Measurements from ENCODE around the gene CCDC17. TPM values are rescaled to one million over a fixed set of nuclear protein-coding genes. Genes with fewer than 3 reads are reported as not detected.

CCDC17 gene
- total and polyA plus RNA-seq, 2 donors (not counting 3 experiments of a cell fraction or from before 2014, with no cell fraction given) = 1.3 to 3.5 TPM

DNA sequence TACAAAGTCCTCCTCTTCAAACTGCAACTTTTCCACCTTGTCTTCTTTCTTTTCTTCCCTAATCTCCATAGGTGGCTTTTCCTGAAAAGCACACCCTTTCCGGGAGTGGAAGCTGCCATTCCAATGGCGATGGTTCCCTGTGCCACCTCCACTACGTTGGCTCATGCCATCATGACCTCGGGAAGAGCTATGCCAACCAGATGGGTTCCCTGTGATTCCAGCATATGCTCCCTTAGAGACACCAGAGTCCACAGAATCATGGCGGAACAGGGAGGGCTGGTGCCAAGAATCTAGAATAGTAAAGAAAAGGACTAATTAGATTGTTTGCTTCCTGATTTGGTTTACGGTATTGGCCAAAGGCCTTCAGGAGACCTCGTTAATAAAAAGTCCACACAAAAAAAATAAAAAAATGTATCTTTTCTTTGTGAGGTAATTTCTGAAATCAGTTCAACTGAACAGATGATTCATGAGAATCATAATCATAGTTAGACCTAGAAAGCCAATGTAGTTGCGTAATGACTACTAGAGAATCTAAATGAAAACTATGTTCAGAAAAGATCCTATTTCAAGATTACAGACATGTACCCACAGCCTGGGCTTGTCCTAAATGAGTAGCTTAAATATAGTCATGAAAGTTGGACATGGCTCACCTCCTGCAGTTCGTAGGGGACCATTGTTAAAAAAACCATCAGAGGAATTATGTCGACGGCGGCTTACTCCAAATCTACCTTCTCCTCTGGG, 30.9 kb upstream of the CCDC17 start:
- no TSS peak for BruUV-seq (replicated peaks)
- H3K79me2 ChIP-seq (ENCODE audit: control insufficient read depth, insufficient read depth, low read length) = peaks cover 11% of the 10 kb centered on the region

More for the DNA sequence above, 30.9 kb upstream of the CCDC17 start:
- FAIRE-seq = no peak
- Histone ChIP-seq H4K20me1 (replicated peaks; ENCODE audit: control insufficient read depth, extremely low read depth, insufficient read depth, low read length) (no peaks in the 10 kb centered on the region), H3K9me3 (replicated peaks; ENCODE audit: control insufficient read depth, insufficient read depth, low read length) (no peaks in the 10 kb centered on the region), H3K9ac (replicated peaks; ENCODE audit: extremely low read depth, insufficient read depth, low read length) (no peak overlapping the region), H3K4me3 (replicated peaks in 1 of 3; ENCODE audit: insufficient read depth in 1 of 3, low read depth in 1 of 3, low read length in 3 of 3) (no peak overlapping the region), H2AFZ (ENCODE audit: low read depth, low read length) (no peak overlapping the region), H3K9me1 (replicated peaks; ENCODE audit: control insufficient read depth, extremely low read depth, insufficient read depth, low read length) (no peaks in the 10 kb centered on the region), H3K36me3 (ENCODE audit: control insufficient read depth in 2 of 2, extremely low read depth in 1 of 2, insufficient read depth in 2 of 2, low read length in 2 of 2) (peaks cover 25 to 27% of the 10 kb centered on the region in 2 experiments), H3K27ac (ENCODE audit: insufficient read depth, low read depth, low read length) (no peak overlapping the region), H3K4me1 (ENCODE audit: control insufficient read depth, extremely low read depth, insufficient read depth, low read length) (no peaks in the 10 kb centered on the region), H3K4me2 (ENCODE audit: insufficient read depth, low read length) (no peak overlapping the region), H3K27me3 (ENCODE audit: control insufficient read depth in 2 of 2, insufficient read depth in 2 of 2, low read length in 2 of 2) (no peaks in the 10 kb centered on the region)
- dilution Hi-C loops (cut with MboI; ENCODE audit: extremely low pct_ligation_motif_present, low sequenced_read_pairs) = no loop called here
- DNase-seq (ENCODE audit: low read depth, low spot score) = no peak
- ChIA-PET CTCF (interaction anchor here (0.8 to 1.5 kb wide), 3 partner anchors 25 to 227 kb away, joined by 3 read pairs; no protein-coding TSS in a partner anchor), POLR2A (interaction anchor here (0.5 kb wide), 1 partner anchor 49 kb away, joined by 4 read pairs; no protein-coding TSS in a partner anchor)
- intact Hi-C loops (cut with micrococcal nuclease) = no loop called here
- TF ChIP-seq FOS (IDR thresholded peaks at IDR 0.05; ENCODE audit: borderline replicate concordance, insufficient read depth, low read length) (no peak), EZH2 (IDR thresholded peaks at IDR 0.05; ENCODE audit: borderline replicate concordance, low read depth, low read length, severe bottlenecking) (no peak), JUN (IDR thresholded peaks at IDR 0.05; ENCODE audit: borderline replicate concordance, insufficient read depth, insufficient read length, low read depth) (no peak), POLR2AphosphoS5 (IDR thresholded peaks at IDR 0.05; ENCODE audit: insufficient read depth, low read depth, low read length) (no peak), GATA2 (IDR thresholded peaks at IDR 0.05; ENCODE audit: insufficient read depth, insufficient read length, low read depth, low read length) (no peak)
- TF ChIP-seq, protein P1, sequence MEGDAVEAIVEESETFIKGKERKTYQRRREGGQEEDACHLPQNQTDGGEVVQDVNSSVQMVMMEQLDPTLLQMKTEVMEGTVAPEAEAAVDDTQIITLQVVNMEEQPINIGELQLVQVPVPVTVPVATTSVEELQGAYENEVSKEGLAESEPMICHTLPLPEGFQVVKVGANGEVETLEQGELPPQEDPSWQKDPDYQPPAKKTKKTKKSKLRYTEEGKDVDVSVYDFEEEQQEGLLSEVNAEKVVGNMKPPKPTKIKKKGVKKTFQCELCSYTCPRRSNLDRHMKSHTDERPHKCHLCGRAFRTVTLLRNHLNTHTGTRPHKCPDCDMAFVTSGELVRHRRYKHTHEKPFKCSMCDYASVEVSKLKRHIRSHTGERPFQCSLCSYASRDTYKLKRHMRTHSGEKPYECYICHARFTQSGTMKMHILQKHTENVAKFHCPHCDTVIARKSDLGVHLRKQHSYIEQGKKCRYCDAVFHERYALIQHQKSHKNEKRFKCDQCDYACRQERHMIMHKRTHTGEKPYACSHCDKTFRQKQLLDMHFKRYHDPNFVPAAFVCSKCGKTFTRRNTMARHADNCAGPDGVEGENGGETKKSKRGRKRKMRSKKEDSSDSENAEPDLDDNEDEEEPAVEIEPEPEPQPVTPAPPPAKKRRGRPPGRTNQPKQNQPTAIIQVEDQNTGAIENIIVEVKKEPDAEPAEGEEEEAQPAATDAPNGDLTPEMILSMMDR (IDR thresholded peaks at IDR 0.05; ENCODE audit: extremely low read depth in 1 of 2, insufficient read depth in 1 of 2, low read depth in 1 of 2, low read length in 2 of 2) = no peak
